Parathyroid adenoma (tissue), 2 donors: ENCODE results near the gene ZDHHC14.

Source experiments
- H2AFZ ChIP-seq: fragments of 300-600 bp; sonication (generic); one replicate; pipeline ENCODE4 v1.7.0; 2017; ENCODE audit warnings: antibody characterized with exemption, mild to moderate bottlenecking
- H3K27ac ChIP-seq: fragments of 300-600 bp; sonication (generic); one replicate; pipeline ENCODE4 v1.7.0; 2017
- H3K27me3 ChIP-seq: fragments of 300-600 bp; sonication (generic); one replicate; pipeline ENCODE4 v1.7.0; 2017; ENCODE audit warnings: low read length; ENCODE audit not compliant: control insufficient read depth, insufficient read depth
- H3K36me3 ChIP-seq: fragments of 300-600 bp; sonication (generic); one replicate; pipeline ENCODE4 v1.7.0; 2017; ENCODE audit warnings: low read length; ENCODE audit not compliant: control insufficient read depth, insufficient read depth
- H3K4me1 ChIP-seq: fragments of 300-600 bp; sonication (generic); one replicate; pipeline ENCODE4 v1.7.0; 2017; ENCODE audit warnings: control low read depth
- H3K4me2 ChIP-seq: fragments of 300-600 bp; sonication (generic); one replicate; pipeline ENCODE4 v1.7.0; 2017; ENCODE audit warnings: low read length
- H3K4me3 ChIP-seq: fragments of 300-600 bp; sonication (generic); one replicate; pipeline ENCODE4 v1.7.0; 2017; ENCODE audit warnings: low read depth, low read length
- H3K79me2 ChIP-seq: fragments of 300-600 bp; sonication (generic); one replicate; pipeline ENCODE4 v1.7.0; 2017; ENCODE audit warnings: control low read depth
- H3K9ac ChIP-seq: fragments of 300-600 bp; sonication (generic); one replicate; pipeline ENCODE4 v1.7.0; 2017; ENCODE audit warnings: mild to moderate bottlenecking
- H3K9me3 ChIP-seq: fragments of 300-600 bp; sonication (generic); one replicate; pipeline ENCODE4 v1.7.0; 2017; ENCODE audit warnings: low read length; ENCODE audit not compliant: control insufficient read depth
- CTCF ChIP-seq: fragments of 300-600 bp; sonication (generic); IDR thresholded peaks from one replicate; pipeline ENCODE4 v1.7.0; 2017; ENCODE audit warnings: antibody characterized with exemption, mild to moderate bottlenecking
- donor health status: primary hyperparathyroidism.

ZDHHC14 gene

GRCh38 chr6:157641837-157642236 is 260.8 kb downstream of the ZDHHC14 start:
- Histone ChIP-seq H3K79me2 (no peaks in the 10 kb centered on the region), H3K27me3 (no peaks in the 10 kb centered on the region), H3K4me1 (no peaks in the 10 kb centered on the region), H2AFZ (no peak overlapping the region), H3K4me2 (no peak overlapping the region), H3K9me3 (no peaks in the 10 kb centered on the region), H3K9ac (no peak overlapping the region), H3K4me3 (no peak overlapping the region), H3K36me3 (no peaks in the 10 kb centered on the region), H3K27ac (no peak overlapping the region)
- TF ChIP-seq CTCF, result no peak

- no peak overlapping the region for H3K27ac ChIP-seq
- no peaks in the 10 kb centered on the region for H3K9me3 ChIP-seq
- H3K36me3 ChIP-seq, result no peaks in the 10 kb centered on the region
- no peaks in the 10 kb centered on the region for H3K27me3 ChIP-seq
- H3K4me2 ChIP-seq, result no peak overlapping the region
- H3K4me1 ChIP-seq, result no peaks in the 10 kb centered on the region
- no peaks in the 10 kb centered on the region for H3K79me2 ChIP-seq
- H3K9ac ChIP-seq, result no peak overlapping the region
- TF ChIP-seq CTCF, result no peak
- H2AFZ ChIP-seq, result no peak overlapping the region
- no peak overlapping the region for H3K4me3 ChIP-seq
Observed at GRCh38 chr6:157642736-157643135, 261.7 kb downstream of the ZDHHC14 start.

- Histone ChIP-seq H3K27ac (no peak overlapping the region), H3K4me1 (no peaks in the 10 kb centered on the region)
Observed at GRCh38 chr6:157644043-157644810, 263.2 kb downstream of the ZDHHC14 start.

GRCh38 chr6:157645201-157645795 is 264.3 kb downstream of the ZDHHC14 start:
- Histone ChIP-seq H3K4me3 (no peak overlapping the region), H3K4me2 (no peak overlapping the region), H3K27me3 (no peaks in the 10 kb centered on the region), H3K4me1 (no peaks in the 10 kb centered on the region), H2AFZ (no peak overlapping the region), H3K36me3 (no peaks in the 10 kb centered on the region), H3K9ac (no peak overlapping the region), H3K27ac (no peak overlapping the region), H3K79me2 (no peaks in the 10 kb centered on the region), H3K9me3 (no peaks in the 10 kb centered on the region)
- no peak for TF ChIP-seq CTCF

More at GRCh38 chr6:157644043-157644810, 263.2 kb downstream of the ZDHHC14 start:
- Histone ChIP-seq H3K9me3 (no peaks in the 10 kb centered on the region), H3K27me3 (no peaks in the 10 kb centered on the region), H3K9ac (no peak overlapping the region), H2AFZ (no peak overlapping the region), H3K36me3 (no peaks in the 10 kb centered on the region), H3K4me3 (no peak overlapping the region), H3K79me2 (no peaks in the 10 kb centered on the region), H3K4me2 (no peak overlapping the region)
- TF ChIP-seq CTCF, result no peak
